T-helper 2 cell treated with Interferon-gamma antibody and Interleukin-4, amounts not matched to agents 100 ng/mL and 5 ng/mL, for 36 hours (primary cell): ENCODE results near the gene DPY19L2. TPM values are rescaled to one million over a fixed set of nuclear protein-coding genes. Genes with fewer than 3 reads are reported as not detected.
"Not testable (repeated sequence)": the region's sequence is repeated elsewhere in the genome, so short reads cannot be mapped to it uniquely, and the experiment has no call there.

Experiments used
- intact Hi-C: fragments of 100-400 bp; cut with micrococcal nuclease; formaldehyde crosslinking; loops from one replicate; pipeline ENCODE4 v1.15.1; 2023
- total RNA-seq: library from RNA; stranded (reverse); gene quantifications from 2 replicates; pipeline ENCODE4 v1.2.3, GENCODE V29; 2022

DPY19L2 gene
- total RNA-seq, 1 donor from 2014 or later: 0.52 TPM

GRCh38 chr12:63537838-63538237 lies 130.5 kb downstream of the DPY19L2 start:
- intact Hi-C loops: not testable (repeated sequence)

- intact Hi-C loops: not testable (repeated sequence)
These were observed 138.7 kb downstream of the DPY19L2 start for GRCh38 chr12:63529641-63530040.

GRCh38 chr12:63525831-63526230 lies 142.5 kb downstream of the DPY19L2 start:
- intact Hi-C loops: no loop called here

- intact Hi-C loops: no loop called here
These were observed 146.6 kb downstream of the DPY19L2 start for GRCh38 chr12:63521706-63522105.

Other genes with a start within 250 kb of the DPY19L2 start
- gene RXYLT1, start 111.4 kb upstream of the DPY19L2 start, total RNA-seq: 15.7 and 16.8 TPM in 2 replicates
- gene SRGAP1, start 176.2 kb upstream of the DPY19L2 start, total RNA-seq: 0.05 and 0.20 TPM in 2 replicates